ENCODE data around the gene DIABLO. TPM values are rescaled to one million over a fixed set of nuclear protein-coding genes. Genes with fewer than 3 reads are reported as not detected.

DIABLO gene
- total RNA-seq, 2 donors from 2014 or later, result 34.7 to 48.8 TPM

- Histone ChIP-seq H3K27me3 (replicated peaks; ENCODE audit: insufficient read depth) (no peaks in the 10 kb centered on the region), H3K4me1 (ENCODE audit: control insufficient read depth in 1 of 2, low read depth in 2 of 2) (no peaks in the 10 kb centered on the region), H3K9me3 (no peaks in the 10 kb centered on the region), H3K27ac (no peak within 1 kb of the TSS), H3K4me3 (no peak within 1 kb of the TSS), H3K36me3 (no peaks in the 10 kb centered on the region)
- no peak for TF ChIP-seq CTCF (IDR thresholded peaks at IDR 0.05)
- DNase-seq (ENCODE audit: low spot score) (no peak), ATAC-seq (ENCODE audit: insufficient number of reproducible peaks, low FRiP score, low read depth) (no peak)
Observed at GRCh38 chr12:122174155-122174845, 51.6 kb downstream of the DIABLO start, which contains the start of gene IL31. IL31 (minus strand) TSS chr12:122174221; CDS start chr12:122174172, 49 bp downstream.

DNA sequence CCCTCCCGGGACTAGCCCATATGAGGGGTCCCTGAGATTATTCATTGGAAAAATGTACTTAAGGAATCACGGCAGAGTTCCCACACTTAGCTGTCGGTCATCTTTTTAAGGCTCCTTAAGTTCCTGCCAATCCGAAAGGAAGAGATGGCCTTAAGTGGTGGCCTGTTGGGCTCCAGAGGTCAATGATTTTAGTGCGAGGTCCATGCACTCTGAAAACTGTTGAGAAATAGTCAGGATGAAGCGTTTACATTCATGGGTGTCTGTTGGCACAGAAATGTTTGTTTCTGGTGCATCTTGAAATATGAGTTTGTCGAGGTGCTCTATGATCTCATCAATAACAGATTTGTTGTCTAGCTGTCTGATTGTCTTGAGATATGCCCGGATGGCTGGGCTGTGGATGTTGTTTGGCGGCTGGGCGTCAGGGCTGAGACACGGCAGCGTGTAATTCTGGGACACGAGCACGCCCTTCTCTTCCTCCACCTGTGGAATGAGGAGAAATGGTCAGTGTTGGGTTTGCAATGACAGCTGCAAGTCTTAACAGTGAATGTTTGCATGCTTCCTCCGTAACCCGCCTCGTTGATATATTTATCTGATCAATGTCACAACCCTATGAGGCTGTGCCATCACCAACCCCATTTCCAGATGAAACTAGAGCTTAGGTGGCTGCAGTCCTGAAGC, 53.5 kb downstream of the DIABLO start:
- no peak overlapping the region for H3K4me3 ChIP-seq
- no peaks in the 10 kb centered on the region for H3K27me3 ChIP-seq (replicated peaks; ENCODE audit: insufficient read depth)
- H3K4me1 ChIP-seq (ENCODE audit: control insufficient read depth in 1 of 2, low read depth in 2 of 2), result no peaks in the 10 kb centered on the region
- DNase-seq (ENCODE audit: low spot score) (no peak), ATAC-seq (ENCODE audit: insufficient number of reproducible peaks, low FRiP score, low read depth) (no peak)
- no peak for TF ChIP-seq CTCF (IDR thresholded peaks at IDR 0.05)
- no peaks in the 10 kb centered on the region for H3K36me3 ChIP-seq
- H3K9me3 ChIP-seq, result no peaks in the 10 kb centered on the region
- no peak overlapping the region for H3K27ac ChIP-seq

GRCh38 chr12:122171399-122171798, 54.5 kb downstream of the DIABLO start:
- DNase-seq (ENCODE audit: low spot score) (no peak), ATAC-seq (ENCODE audit: insufficient number of reproducible peaks, low FRiP score, low read depth) (no peak)
- Histone ChIP-seq H3K4me3 (no peak overlapping the region), H3K36me3 (no peaks in the 10 kb centered on the region), H3K27me3 (replicated peaks; ENCODE audit: insufficient read depth) (no peaks in the 10 kb centered on the region), H3K27ac (no peak overlapping the region), H3K4me1 (ENCODE audit: control insufficient read depth in 1 of 2, low read depth in 2 of 2) (no peaks in the 10 kb centered on the region), H3K9me3 (no peaks in the 10 kb centered on the region)
- TF ChIP-seq CTCF (IDR thresholded peaks at IDR 0.05), result no peak

DNA sequence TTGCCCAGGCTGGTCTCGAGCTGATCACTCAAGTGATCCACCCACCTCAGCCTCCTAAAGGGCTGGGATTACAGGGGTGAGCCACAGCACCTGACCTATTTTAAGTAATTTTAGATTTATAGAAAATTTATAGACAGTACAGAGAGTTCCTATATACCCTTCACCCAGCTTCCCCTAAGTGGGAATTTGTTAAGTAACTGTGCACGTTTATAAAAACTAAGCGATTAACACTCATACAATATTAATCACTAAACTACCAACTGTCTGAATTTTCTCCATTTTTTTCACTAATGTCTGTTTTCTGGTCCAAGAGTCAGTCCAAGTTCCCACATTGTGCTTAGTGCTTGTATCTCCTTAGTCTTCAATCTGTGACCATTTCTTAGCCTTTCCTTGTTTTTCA, 57.4 kb downstream of the DIABLO start:
- Histone ChIP-seq H3K27ac (no peak overlapping the region), H3K4me1 (ENCODE audit: control insufficient read depth in 1 of 2, low read depth in 2 of 2) (no peaks in the 10 kb centered on the region), H3K9me3 (no peaks in the 10 kb centered on the region), H3K36me3 (no peaks in the 10 kb centered on the region), H3K4me3 (no peak overlapping the region), H3K27me3 (replicated peaks; ENCODE audit: insufficient read depth) (no peaks in the 10 kb centered on the region)
- DNase-seq (ENCODE audit: low spot score) (no peak), ATAC-seq (ENCODE audit: insufficient number of reproducible peaks, low FRiP score, low read depth) (no peak)
- no peak for TF ChIP-seq CTCF (IDR thresholded peaks at IDR 0.05)

GRCh38 chr12:122167356-122167925, 58.4 kb downstream of the DIABLO start:
- no peak for TF ChIP-seq CTCF (IDR thresholded peaks at IDR 0.05)
- no peaks in the 10 kb centered on the region for H3K4me1 ChIP-seq (ENCODE audit: control insufficient read depth in 1 of 2, low read depth in 2 of 2)
- H3K27me3 ChIP-seq (replicated peaks; ENCODE audit: insufficient read depth), result no peaks in the 10 kb centered on the region
- H3K36me3 ChIP-seq, result no peaks in the 10 kb centered on the region
- H3K9me3 ChIP-seq, result no peaks in the 10 kb centered on the region
- DNase-seq (ENCODE audit: low spot score), result no peak
- no peak for ATAC-seq (ENCODE audit: insufficient number of reproducible peaks, low FRiP score, low read depth)
- no peak overlapping the region for H3K4me3 ChIP-seq
- H3K27ac ChIP-seq, result no peak overlapping the region

All from thoracic aorta (tissue), 2 donors.